Measurements from ENCODE around the gene ATP5F1D. TPM values are rescaled to one million over a fixed set of nuclear protein-coding genes. Genes with fewer than 3 reads are reported as not detected.
A peak's percentile ranks its signal among the peaks of the same experiment; 100 is the strongest.

Gene ATP5F1D
- total RNA-seq, 1 donor from 2014 or later, result 501 TPM

GRCh38 chr19:1254530-1255185, 13.1 kb downstream of the ATP5F1D start:
- Histone ChIP-seq H3K36me3 (peaks cover 74% of the 10 kb centered on the region), H3K4me3 (peak overlapping the region; percentile 93), H3K27me3 (ENCODE audit: low read depth) (no peaks in the 10 kb centered on the region), H3K27ac (replicated peaks) (peak overlapping the region; percentile 100), H3K9me3 (replicated peaks) (no peaks in the 10 kb centered on the region), H3K4me1 (peaks cover 95% of the 10 kb centered on the region)
- DNase-seq, result no peak
- TF ChIP-seq CTCF (IDR thresholded peaks at IDR 0.05; ENCODE audit: borderline replicate concordance), result no peak
- intact Hi-C loops (cut with micrococcal nuclease), result no loop called here

DNA sequence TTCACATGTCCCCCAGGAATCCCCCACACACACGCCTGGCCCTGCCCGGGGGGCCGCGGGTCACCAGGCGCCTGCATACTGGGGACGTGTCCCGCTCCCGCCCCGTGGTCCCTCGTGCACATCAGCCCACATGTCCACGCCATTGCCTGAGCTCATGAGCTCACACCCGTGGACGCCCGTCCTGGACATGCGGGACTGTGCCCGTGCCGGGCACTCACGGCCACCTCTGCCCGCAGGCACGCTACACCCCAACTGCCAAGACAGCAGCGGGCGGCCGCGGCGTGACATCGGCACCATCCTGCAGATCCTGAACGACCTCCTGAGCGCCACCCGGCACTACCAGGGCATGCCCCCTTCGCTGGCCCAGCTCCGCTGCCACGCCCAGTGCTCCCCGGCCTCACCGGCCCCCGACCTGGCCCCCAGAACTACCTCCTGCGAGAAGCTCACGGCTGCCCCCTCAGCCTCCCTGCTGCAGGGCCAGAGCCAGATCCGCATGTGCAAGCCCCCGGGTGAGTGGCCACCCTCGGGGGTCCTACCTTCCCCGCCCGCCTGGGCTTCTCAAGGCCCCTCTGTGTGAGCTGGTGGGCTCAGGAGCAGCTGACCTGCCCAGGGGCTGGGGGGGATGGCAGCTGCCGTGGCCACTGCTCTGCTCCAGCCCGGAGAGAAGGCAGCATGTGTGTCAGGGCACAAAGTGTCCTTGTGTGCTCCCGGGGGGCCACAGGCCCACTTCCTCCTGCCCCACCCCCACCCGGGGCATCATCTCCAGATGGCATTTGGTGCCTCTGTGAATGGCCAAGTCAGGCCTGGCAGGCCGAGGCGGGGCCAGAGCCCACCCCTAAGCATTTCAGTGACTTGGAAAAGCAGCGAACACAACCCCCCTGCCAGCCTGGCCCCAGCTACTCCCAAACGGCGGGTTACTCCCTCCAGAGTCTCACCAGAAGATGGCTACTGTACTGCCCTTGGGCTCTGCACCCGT, 13.9 kb downstream of the ATP5F1D start:
- Histone ChIP-seq H3K4me1 (peaks cover 100% of the 10 kb centered on the region), H3K9me3 (replicated peaks) (no peaks in the 10 kb centered on the region), H3K4me3 (peak overlapping the region; percentile 17), H3K27ac (replicated peaks) (peak overlapping the region; percentile 100), H3K27me3 (ENCODE audit: low read depth) (no peaks in the 10 kb centered on the region), H3K36me3 (peaks cover 66% of the 10 kb centered on the region)
- no peak for TF ChIP-seq CTCF (IDR thresholded peaks at IDR 0.05; ENCODE audit: borderline replicate concordance)
- intact Hi-C loops (cut with micrococcal nuclease), result no loop called here
- no peak for DNase-seq

DNA sequence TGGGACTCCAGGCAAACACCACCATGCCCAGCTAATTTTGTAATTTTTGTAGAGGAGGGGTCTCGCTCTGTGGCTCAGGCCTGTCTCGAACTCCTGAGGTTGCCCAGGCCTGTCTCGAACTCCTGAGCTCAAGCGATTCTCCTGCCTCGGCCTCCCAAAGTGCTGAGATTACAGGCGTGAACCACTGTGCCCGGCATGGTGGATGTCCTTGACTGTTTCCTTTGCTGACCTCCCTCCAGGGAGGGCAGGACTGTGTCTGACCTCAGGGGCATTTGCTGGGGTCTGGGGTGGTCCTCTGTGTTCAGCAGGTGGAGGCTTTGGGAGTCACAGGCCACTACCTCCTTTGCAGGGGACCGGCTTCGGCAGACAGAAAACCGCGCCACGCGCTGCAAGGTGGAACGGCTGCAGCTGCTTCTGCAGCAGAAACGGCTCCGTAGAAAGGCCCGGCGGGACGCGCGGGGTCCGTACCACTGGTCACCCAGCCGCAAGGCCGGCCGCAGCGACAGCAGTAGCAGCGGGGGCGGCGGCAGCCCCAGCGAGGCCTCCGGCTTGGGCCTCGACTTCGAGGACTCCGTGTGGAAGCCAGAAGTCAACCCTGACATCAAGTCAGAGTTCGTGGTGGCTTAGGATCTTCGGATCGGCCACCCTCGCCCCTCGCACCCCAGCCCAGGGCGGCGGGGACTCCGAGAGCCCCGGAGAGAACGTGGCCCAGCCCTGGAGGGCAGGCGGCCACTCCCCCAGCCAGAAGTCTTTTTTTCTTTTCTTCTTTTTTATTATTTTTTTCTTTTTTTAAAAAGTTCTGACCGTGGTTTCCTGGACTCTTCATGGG, 15.3 kb downstream of the ATP5F1D start:
- Histone ChIP-seq H3K4me3 (peak overlapping the region; percentile 5), H3K27ac (replicated peaks) (peak overlapping the region; percentile 100), H3K36me3 (peaks cover 52% of the 10 kb centered on the region), H3K9me3 (replicated peaks) (no peaks in the 10 kb centered on the region), H3K27me3 (ENCODE audit: low read depth) (no peaks in the 10 kb centered on the region), H3K4me1 (peaks cover 97% of the 10 kb centered on the region)
- intact Hi-C loops (cut with micrococcal nuclease), result no loop called here
- TF ChIP-seq CTCF (IDR thresholded peaks at IDR 0.05; ENCODE audit: borderline replicate concordance), result no peak
- no peak for DNase-seq

GRCh38 chr19:1257475-1258162, 16.1 kb downstream of the ATP5F1D start:
- H3K27ac ChIP-seq (replicated peaks), result peak overlapping the region; percentile 100
- peaks cover 97% of the 10 kb centered on the region for H3K4me1 ChIP-seq
- no peak for DNase-seq
- no peaks in the 10 kb centered on the region for H3K27me3 ChIP-seq (ENCODE audit: low read depth)
- TF ChIP-seq CTCF (IDR thresholded peaks at IDR 0.05; ENCODE audit: borderline replicate concordance), result no peak
- peaks cover 50% of the 10 kb centered on the region for H3K36me3 ChIP-seq
- H3K4me3 ChIP-seq, result peak overlapping the region; percentile 75
- intact Hi-C loops (cut with micrococcal nuclease), result no loop called here
- H3K9me3 ChIP-seq (replicated peaks), result no peaks in the 10 kb centered on the region

GRCh38 chr19:1258163-1258492, 16.6 kb downstream of the ATP5F1D start:
- TF ChIP-seq CTCF (IDR thresholded peaks at IDR 0.05; ENCODE audit: borderline replicate concordance), result no peak
- peaks cover 50% of the 10 kb centered on the region for H3K36me3 ChIP-seq
- no peak for DNase-seq
- intact Hi-C loops (cut with micrococcal nuclease), result no loop called here
- H3K4me1 ChIP-seq, result peaks cover 96% of the 10 kb centered on the region
- peak overlapping the region; percentile 75 for H3K4me3 ChIP-seq
- no peaks in the 10 kb centered on the region for H3K9me3 ChIP-seq (replicated peaks)
- H3K27me3 ChIP-seq (ENCODE audit: low read depth), result no peaks in the 10 kb centered on the region
- H3K27ac ChIP-seq (replicated peaks), result peak overlapping the region; percentile 100

Measured in left ventricle myocardium inferior (tissue), 1 donor.